22Rv1 (cell line): Measurements from ENCODE around the gene TAS1R1.

Experiments used
- CTCF ChIP-seq: fragments of 450-650 bp; IDR thresholded peaks from 2 replicates; pipeline ENCODE4 v1.5.1; 2017; ENCODE audit warnings: mild to moderate bottlenecking
- ZFX ChIP-seq: fragments of 450-650 bp; IDR thresholded peaks from 2 replicates; pipeline ENCODE4 v1.6.1; 2017; ENCODE audit warnings: antibody characterized with exemption, borderline replicate concordance

GRCh38 chr1:6536291-6536690 lies 18.8 kb upstream of the TAS1R1 start:
- TF ChIP-seq CTCF (no peak), ZFX (no peak)
